Measurements from ENCODE around the gene DGCR6. TPM values are rescaled to one million over a fixed set of nuclear protein-coding genes. Genes with fewer than 3 reads are reported as not detected.
"Not testable (repeated sequence)": the region's sequence is repeated elsewhere in the genome, so short reads cannot be mapped to it uniquely, and the experiment has no call there.

The DGCR6 gene
- total RNA-seq, 4 donors from 2014 or later: 1.1 to 7.9 (median 3.2) TPM

DNA sequence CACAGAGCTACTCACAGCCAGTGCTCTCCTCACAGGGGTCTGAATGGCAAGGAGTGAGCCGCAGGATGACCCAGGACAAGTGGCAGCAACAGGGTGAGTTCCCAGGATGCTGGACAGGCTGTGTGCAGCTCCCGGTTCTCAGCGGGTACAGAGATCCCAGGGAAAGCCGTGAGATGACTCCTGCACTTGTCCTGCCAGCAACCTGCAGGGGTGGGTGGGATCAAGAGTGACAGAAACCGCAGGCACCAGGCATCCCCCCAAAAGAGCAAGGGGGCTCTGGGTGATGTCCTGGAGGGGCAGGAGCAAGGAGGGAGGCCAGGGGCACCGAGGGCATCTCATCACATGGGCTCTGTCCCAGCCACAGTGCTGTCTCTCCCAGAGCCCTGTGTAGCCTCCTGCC, 45.9 kb downstream of the DGCR6 start:
- no peaks in the 10 kb centered on the region for H3K4me1 ChIP-seq
- H3K9me3 ChIP-seq: no peaks in the 10 kb centered on the region
- no CpG with 5 or more reads among the region's 6 CpGs for WGBS, 2 donors (ENCODE audit: low coverage in 1 of 2)
- TF ChIP-seq POLR2A (IDR thresholded peaks at IDR 0.05): no peak
- no peak overlapping the region for H3K4me3 ChIP-seq
- peaks cover 70% of the 10 kb centered on the region for H3K27me3 ChIP-seq
- no peak for ATAC-seq
- no peak overlapping the region for H3K27ac ChIP-seq
- no peaks in the 10 kb centered on the region for H3K36me3 ChIP-seq

DNA sequence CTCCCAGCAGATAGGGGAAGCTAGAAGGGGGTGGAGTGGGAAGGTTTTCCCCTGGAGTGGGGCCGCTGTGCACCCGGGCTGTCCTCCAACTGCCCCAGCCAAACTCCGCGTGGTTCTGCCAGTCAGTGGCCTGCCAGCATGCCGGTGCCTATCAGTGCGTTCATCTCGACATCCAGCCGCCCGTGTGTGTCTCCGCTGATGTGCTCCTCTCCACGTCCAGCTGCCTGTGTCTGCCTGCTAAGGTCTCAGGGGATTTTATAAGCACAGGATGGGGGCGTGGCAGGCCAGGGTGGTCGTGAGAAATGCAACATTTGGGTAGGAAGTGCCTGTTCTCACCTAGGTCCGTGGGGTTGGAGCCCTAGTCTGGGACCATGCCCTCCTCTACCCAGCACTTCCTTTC, 47.0 kb downstream of the DGCR6 start:
- not testable (repeated sequence) for H3K4me1 ChIP-seq, ATAC-seq, H3K36me3 ChIP-seq, H3K4me3 ChIP-seq, H3K9me3 ChIP-seq, H3K27ac ChIP-seq
- 5% methylated on average over 3 of the region's 14 CpGs; no CpG with 5 or more reads in 1 of the 2 donors for WGBS, 2 donors (ENCODE audit: low coverage in 1 of 2)
- peaks cover 71% of the 10 kb centered on the region for H3K27me3 ChIP-seq

DNA sequence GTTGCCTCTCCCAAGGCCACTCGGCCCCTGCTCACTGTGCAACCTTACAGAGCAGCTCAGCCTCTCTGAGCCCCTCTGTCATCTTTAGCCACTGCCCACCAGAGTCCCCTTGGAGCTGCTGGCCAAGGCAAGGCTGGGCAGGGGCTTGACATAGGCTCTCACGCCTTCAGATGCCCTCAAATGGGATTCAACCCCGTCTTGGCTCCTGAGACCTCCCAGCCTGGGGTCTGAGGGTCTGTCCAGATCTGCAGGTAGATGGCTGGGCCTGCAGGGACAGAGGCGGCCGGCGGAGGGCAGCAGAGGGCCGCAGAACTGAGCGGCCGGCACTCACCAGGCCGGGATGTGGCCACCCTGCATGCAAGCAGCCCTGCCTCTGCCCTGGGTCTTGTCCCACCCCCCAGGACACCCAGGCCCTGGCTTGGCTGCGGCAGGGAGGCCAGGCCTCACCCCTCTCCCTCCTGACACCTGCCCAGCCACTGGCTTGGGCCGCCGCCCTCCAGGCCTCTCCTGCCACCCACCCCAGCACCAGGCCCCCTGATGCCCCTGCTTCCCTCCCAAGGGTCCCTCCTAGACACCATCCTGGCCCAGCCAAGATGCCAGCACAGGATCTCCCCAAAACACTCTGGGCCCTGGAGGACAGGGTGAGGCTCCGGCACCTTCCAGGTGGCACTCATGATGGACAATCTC, 48.3 kb downstream of the DGCR6 start:
- no CpG with 5 or more reads among the region's 14 CpGs for WGBS, 2 donors (ENCODE audit: low coverage in 1 of 2)

DNA sequence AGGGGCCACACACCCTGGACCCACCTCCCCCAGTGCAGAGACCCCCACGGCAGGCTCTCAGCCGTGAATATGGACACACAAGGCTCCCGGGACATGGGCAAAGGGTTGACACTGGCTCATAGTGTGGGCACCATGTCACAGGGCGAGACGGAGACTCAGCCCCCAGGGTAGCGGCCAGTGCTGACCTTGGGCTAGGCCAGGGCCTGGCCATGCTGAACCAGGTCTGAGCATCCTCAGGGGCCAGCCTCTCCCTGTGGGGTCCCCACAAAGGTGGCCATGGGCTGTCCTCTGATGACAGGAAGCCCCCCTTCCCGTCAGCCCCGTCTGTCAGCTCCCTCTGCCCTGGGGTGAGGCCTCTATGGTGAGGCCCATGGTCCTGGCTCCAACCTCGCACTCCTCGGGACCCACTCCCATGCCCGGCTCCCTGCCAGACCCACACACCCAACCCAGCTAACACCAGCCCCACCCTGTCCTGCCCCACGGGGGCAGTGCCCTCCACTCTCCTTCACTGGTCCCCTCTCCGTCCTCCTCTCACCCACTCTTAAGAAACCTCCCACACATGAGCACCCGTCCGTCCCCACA, 49.0 kb downstream of the DGCR6 start:
- no peak overlapping the region for H3K27ac ChIP-seq
- H3K27me3 ChIP-seq: peaks cover 68% of the 10 kb centered on the region
- H3K36me3 ChIP-seq: no peaks in the 10 kb centered on the region
- no peaks in the 10 kb centered on the region for H3K9me3 ChIP-seq
- no peaks in the 10 kb centered on the region for H3K4me1 ChIP-seq
- H3K4me3 ChIP-seq: no peak overlapping the region
- 69 to 74% methylated on average over 4 of the region's 15 CpGs for WGBS, 2 donors (ENCODE audit: low coverage in 1 of 2)
- TF ChIP-seq POLR2A (IDR thresholded peaks at IDR 0.05): no peak
- TF ChIP-seq POLR2AphosphoS5 (IDR thresholded peaks at IDR 0.05): no peak
- no peak for TF ChIP-seq EP300 (IDR thresholded peaks at IDR 0.05)
- TF ChIP-seq, protein P1, sequence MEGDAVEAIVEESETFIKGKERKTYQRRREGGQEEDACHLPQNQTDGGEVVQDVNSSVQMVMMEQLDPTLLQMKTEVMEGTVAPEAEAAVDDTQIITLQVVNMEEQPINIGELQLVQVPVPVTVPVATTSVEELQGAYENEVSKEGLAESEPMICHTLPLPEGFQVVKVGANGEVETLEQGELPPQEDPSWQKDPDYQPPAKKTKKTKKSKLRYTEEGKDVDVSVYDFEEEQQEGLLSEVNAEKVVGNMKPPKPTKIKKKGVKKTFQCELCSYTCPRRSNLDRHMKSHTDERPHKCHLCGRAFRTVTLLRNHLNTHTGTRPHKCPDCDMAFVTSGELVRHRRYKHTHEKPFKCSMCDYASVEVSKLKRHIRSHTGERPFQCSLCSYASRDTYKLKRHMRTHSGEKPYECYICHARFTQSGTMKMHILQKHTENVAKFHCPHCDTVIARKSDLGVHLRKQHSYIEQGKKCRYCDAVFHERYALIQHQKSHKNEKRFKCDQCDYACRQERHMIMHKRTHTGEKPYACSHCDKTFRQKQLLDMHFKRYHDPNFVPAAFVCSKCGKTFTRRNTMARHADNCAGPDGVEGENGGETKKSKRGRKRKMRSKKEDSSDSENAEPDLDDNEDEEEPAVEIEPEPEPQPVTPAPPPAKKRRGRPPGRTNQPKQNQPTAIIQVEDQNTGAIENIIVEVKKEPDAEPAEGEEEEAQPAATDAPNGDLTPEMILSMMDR (IDR thresholded peaks at IDR 0.05): no peak
- no peak for ATAC-seq

More for the DNA sequence above, 48.3 kb downstream of the DGCR6 start:
- not testable (repeated sequence) for H3K4me3 ChIP-seq, H3K9me3 ChIP-seq, H3K27ac ChIP-seq, H3K36me3 ChIP-seq, H3K4me1 ChIP-seq
- H3K27me3 ChIP-seq: peaks cover 71% of the 10 kb centered on the region
- peak; percentile 65 for ATAC-seq
- TF ChIP-seq, protein P1 (IDR thresholded peaks at IDR 0.05): peak in 3 of 4 experiments; percentile 69 to 90 (median 87)

DNA sequence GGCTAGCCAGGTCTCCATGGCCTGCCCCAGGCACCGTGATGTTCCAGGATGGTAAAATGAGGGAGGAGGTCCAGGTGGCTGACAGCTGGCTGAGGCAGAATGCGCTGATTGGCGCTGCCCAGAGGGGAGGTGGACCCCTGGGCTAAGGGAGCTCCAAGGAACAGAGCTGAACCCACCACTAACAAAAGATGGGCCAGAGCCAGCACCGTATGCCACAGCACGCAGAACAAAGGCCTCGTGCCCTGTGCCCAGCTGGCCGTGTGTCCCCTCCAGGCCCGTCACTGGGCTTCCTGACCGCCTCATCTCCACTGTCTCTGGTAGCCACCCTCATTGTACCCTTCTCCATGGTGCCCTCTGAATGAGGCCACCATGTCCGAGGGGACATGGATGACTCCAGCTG, 49.6 kb downstream of the DGCR6 start:
- Histone ChIP-seq H3K27ac (no peak overlapping the region), H3K4me3 (no peak overlapping the region), H3K9me3 (no peaks in the 10 kb centered on the region), H3K36me3 (no peaks in the 10 kb centered on the region), H3K27me3 (peaks cover 62% of the 10 kb centered on the region), H3K4me1 (no peaks in the 10 kb centered on the region)
- ATAC-seq: no peak
- 50% methylated on average over 1 of the region's 10 CpGs; no CpG with 5 or more reads in 1 of the 2 donors for WGBS, 2 donors (ENCODE audit: low coverage in 1 of 2)
- TF ChIP-seq POLR2A (IDR thresholded peaks at IDR 0.05) (no peak), EP300 (IDR thresholded peaks at IDR 0.05) (no peak), POLR2AphosphoS5 (IDR thresholded peaks at IDR 0.05) (no peak)
- TF ChIP-seq, protein P1 (IDR thresholded peaks at IDR 0.05): no peak

DNA sequence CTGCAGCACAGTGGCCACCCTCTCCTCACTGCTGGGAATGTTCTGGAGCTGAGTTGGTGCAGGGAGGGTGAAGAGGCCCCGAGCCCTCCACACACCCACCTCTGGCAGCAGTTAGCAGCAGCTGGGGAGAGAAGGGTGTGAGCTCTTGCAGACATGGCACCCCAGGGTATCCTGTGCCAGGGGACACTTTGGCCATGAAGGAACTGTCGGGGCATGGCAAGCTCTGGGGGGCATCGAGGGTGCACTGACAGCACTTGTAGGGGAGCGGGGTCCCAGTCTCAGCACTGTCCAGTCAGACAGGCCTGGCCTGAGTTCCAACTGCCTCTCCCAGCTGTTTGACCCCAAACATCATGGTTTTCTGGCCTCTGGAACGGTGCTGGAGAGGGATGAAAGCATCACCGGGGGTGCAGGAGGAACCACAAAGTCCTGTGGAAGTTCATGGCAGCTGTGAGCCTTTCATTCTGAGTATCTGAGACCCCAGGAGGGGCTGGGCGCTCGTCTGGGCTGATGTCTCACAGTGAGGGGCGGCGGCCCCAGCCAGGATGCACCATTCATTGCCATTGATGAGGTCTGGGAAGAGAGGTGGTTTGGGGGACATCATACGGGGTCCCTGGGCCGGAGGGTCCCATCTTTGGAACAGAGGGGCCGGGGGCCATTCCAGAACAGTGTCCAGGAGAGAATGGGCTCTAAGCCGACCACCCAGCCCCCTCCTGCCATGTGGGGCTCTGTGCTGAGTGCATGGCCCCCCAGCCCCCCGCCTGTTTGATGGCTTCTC, 50.2 kb downstream of the DGCR6 start:
- not testable (repeated sequence) for H3K4me1 ChIP-seq, H3K36me3 ChIP-seq, H3K4me3 ChIP-seq, H3K9me3 ChIP-seq, ATAC-seq, H3K27ac ChIP-seq
- WGBS, 2 donors (ENCODE audit: low coverage in 1 of 2): 39 to 80% methylated on average over 2 to 4 of the region's 15 CpGs
- H3K27me3 ChIP-seq: peaks cover 56% of the 10 kb centered on the region

DNA sequence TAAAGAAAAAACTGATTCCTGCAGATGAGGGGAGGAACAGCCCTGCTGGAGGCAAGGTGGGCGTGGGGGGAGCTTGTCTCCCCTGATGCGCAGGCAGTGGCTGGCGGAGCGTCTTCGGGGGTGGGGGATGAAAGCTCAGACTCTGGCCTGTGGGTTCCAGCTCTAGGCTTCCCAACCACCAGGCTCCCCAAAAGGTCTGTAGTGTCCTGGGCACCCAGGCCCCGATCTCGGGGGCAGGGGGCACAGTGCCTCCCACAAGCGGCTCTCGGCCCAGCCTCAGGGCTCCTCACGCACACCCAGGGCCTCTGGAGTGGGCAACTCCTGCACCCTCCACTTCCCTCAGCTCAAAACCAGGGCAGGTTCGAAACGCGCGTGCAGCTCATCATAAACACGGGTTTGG, 50.8 kb downstream of the DGCR6 start:
- peaks cover 52% of the 10 kb centered on the region for H3K27me3 ChIP-seq
- not testable (repeated sequence) for H3K4me3 ChIP-seq, H3K36me3 ChIP-seq, H3K4me1 ChIP-seq, H3K9me3 ChIP-seq, H3K27ac ChIP-seq, ATAC-seq
- 60% methylated on average over 1 of the region's 15 CpGs; no CpG with 5 or more reads in 1 of the 2 donors for WGBS, 2 donors (ENCODE audit: low coverage in 1 of 2)

DNA sequence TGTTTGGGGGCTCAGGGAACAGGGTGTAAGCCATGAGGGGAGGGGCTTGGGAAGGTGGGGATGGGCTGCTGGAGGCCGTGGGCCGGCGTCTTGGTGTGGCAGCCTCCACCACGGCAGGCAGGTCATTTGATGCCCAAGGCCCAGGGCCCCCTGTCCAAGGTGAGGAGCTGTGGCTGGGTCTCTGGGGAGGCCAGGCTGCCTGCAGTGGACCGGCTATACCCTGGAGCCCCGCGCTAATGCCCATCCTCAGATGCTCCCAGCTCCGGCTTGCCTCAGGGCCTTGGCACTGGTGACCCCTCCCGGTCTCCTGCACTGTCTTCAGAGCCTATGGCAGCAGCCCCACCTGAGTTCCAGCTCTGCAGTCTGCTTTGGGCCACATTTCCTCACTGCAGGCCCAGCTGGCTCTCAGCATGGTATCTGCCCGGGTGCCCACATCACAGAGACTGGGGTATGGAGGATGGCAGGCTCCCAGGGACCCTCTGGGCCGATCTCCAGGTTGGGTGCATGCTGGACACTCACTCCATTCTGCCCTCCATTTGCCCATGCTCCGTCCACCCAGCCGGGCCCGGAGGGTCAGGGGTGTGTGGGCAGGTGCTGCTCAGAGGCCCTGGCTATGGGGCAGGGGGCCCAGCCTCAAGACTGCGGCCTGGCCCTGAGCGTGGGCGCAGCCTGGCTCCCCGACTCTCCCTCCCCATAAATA, 51.7 kb downstream of the DGCR6 start:
- not testable (repeated sequence) for H3K9me3 ChIP-seq
- H3K27me3 ChIP-seq: peaks cover 46% of the 10 kb centered on the region
- WGBS, 2 donors (ENCODE audit: low coverage in 1 of 2): no CpG with 5 or more reads among the region's 18 CpGs

DNA sequence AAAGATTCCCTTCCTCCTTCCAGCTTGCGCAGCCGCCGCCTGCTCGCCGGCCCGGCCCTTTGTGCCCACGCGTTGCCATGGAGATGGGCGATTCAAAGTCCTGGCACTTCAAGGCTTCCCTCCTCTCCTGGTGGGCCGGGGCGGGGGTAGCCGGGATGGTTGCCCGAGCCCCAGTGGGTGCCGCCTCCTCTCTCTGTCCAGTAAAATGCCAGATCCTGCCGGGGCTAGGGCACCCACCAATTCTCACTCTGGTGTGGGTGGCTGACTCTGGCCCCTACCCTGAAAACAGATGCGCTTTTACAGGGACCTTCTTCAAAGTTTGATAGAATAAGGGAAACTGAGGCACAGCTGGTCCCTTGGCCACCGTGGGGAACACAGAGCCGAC, 52.2 kb downstream of the DGCR6 start:
- not testable (repeated sequence) for H3K4me3 ChIP-seq, ATAC-seq, H3K9me3 ChIP-seq, H3K4me1 ChIP-seq, H3K27ac ChIP-seq, H3K36me3 ChIP-seq
- no CpG with 5 or more reads among the region's 18 CpGs for whole genome bisulfite sequencing, 2 donors (ENCODE audit: low coverage in 1 of 2)
- peaks cover 43% of the 10 kb centered on the region for H3K27me3 ChIP-seq

More for the DNA sequence above, 51.7 kb downstream of the DGCR6 start:
- not testable (repeated sequence) for H3K4me1 ChIP-seq, H3K4me3 ChIP-seq, H3K27ac ChIP-seq, H3K36me3 ChIP-seq, ATAC-seq
